ENCODE data around the gene PAN2.

- no peak for TF ChIP-seq POLR2A (IDR thresholded peaks at IDR 0.05; ENCODE audit: extremely low read depth, insufficient read length)
- TF ChIP-seq CTCF (IDR thresholded peaks at IDR 0.05; ENCODE audit: low read depth, low read length), result no peak
- TF ChIP-seq MAX (IDR thresholded peaks at IDR 0.05; ENCODE audit: low read depth, low read length), result no peak
Measured at GRCh38 chr12:56282030-56282429, 51.8 kb downstream of the PAN2 start.
